Heart left ventricle (tissue), 13 donors: ENCODE data around the gene HPS3.

Experiments used
- CTCF ChIP-seq, 12 donors: fragments of 200-600 bp; sonication (generic) in 4 of 12; IDR thresholded peaks; one replicate each; pipeline versions ENCODE4 v1.5.0 to v1.8.0; 2018 to 2022; ENCODE audit warnings: antibody characterized with exemption in 12 of 12, mild to moderate bottlenecking in 5 of 12
- POLR2A ChIP-seq, 2 donors: fragments of 450-650 bp; IDR thresholded peaks; one replicate each; pipeline ENCODE4 v1.6.1; 2017; ENCODE audit warnings: antibody characterized with exemption in 2 of 2, mild to moderate bottlenecking in 2 of 2, moderate library complexity in 2 of 2
- donor health status: ischemic (EF 13 %, LVEDD 7.1; RV severe dilation, severe dysfunction).
- donor health status: DM: no; HTN: yes; CAD: no.
- donor health status: DM: no; HTN: no; CAD: no.
- donor health status: ischemic (EF 25% LVEDD 6.9; RV normal size, moderate dysfunction).
- donor health status: ischemic (EF 25% LVEDD 5.7; RV mildly dilated, moderate dysfunction).
- donor health status: ischemic (EF 35%, LVEDD 5.7; RV mildly dilated, moderate dysfunction).
- donor health status: nonischemic (EF 11% LVEDD 7.7; RV severe dilation, severe dysfunction).
- donor health status: DM: yes; HTN: yes; CAD: no.
- donor health status: PGD.
- donor health status: ischemic (EF 29% LVEDD 5.4; RV normal size, mild dysfunction).
- donor health status: nonischemic (EF 23%, LVEDD 6.1; RV moderate dilation, normal function).

GRCh38 chr3:149090461-149090860 is 39.0 kb upstream of the HPS3 start:
- no peak for TF ChIP-seq CTCF (IDR thresholded peaks at IDR 0.05)
- no peak for TF ChIP-seq POLR2A (IDR thresholded peaks at IDR 0.05)
